Aorta (tissue), 5 donors: ENCODE measurements around the gene CYSRT1. TPM values are rescaled to one million over a fixed set of nuclear protein-coding genes. Genes with fewer than 3 reads are reported as not detected.

ENCODE experiments used
- ATAC-seq: fragments of 200-7000 bp; cut with Tn5 transposase; one replicate; pipeline ENCODE4 v1.9.1; 2022; ENCODE audit warnings: moderate library complexity; ENCODE audit not compliant: low FRiP score
- DNase-seq, 2 donors: peaks; one replicate each; pipeline ENCODE4 v3.0.0-alpha.2; 2020
- H3K27ac ChIP-seq, 2 donors: one replicate each; pipeline ENCODE4 v1.5.1; 2013; ENCODE audit warnings: low read length in 2 of 2, mild to moderate bottlenecking in 2 of 2, moderate library complexity in 2 of 2, control low read depth in 1 of 2, inconsistent platforms in 1 of 2, low read depth in 1 of 2
- H3K27me3 ChIP-seq, 2 donors: one replicate each; pipeline ENCODE4 v1.6.1; 2013; ENCODE audit warnings: control low read depth in 1 of 2, low read length in 1 of 2, mild to moderate bottlenecking in 1 of 2, moderate library complexity in 1 of 2; ENCODE audit not compliant: insufficient read depth in 2 of 2, control insufficient read depth in 1 of 2
- H3K36me3 ChIP-seq, 2 donors: one replicate each; pipeline ENCODE4 v1.6.1; 2013; ENCODE audit warnings: control low read depth in 1 of 2, low read length in 1 of 2, mild to moderate bottlenecking in 1 of 2; ENCODE audit not compliant: insufficient read depth in 2 of 2, control insufficient read depth in 1 of 2
- H3K4me1 ChIP-seq, 2 donors: one replicate each; pipeline ENCODE4 v1.6.1; 2013; ENCODE audit warnings: low read length in 2 of 2, control low read depth in 1 of 2, mild to moderate bottlenecking in 1 of 2, moderate library complexity in 1 of 2; ENCODE audit not compliant: insufficient read depth in 2 of 2, control insufficient read depth in 1 of 2
- H3K4me3 ChIP-seq, 2 donors: one replicate each; pipeline ENCODE4 v1.5.1; 2013; ENCODE audit warnings: low read length in 2 of 2, control low read depth in 1 of 2, mild to moderate bottlenecking in 1 of 2
- H3K9me3 ChIP-seq: one replicate; pipeline ENCODE4 v1.6.1; 2013; ENCODE audit warnings: mild to moderate bottlenecking, low read length; ENCODE audit not compliant: control insufficient read depth
- WGBS, 2 donors: extraction: QIAGEN DNeasy Blood & Tissue Kit; methylation state at CpG; one replicate each; pipeline ENCODE4 v1.1.7; 2013; 5-methylcytosine and 5-hydroxymethylcytosine counted together
- intact Hi-C, 2 donors: fragments of 100-400 bp; cut with DNase I; formaldehyde crosslinking; loops; one replicate each; pipeline versions ENCODE4 v1.14.2 to v1.15.0; 2022
- polyA plus RNA-seq, 2 donors: library from polyadenylated mRNA; stranded (reverse); fragments of 200-250 nt; gene quantifications; one replicate each; pipeline ENCODE4 v1.2.3, GENCODE V29; 2013
- total RNA-seq, 2 donors: library from RNA; stranded (reverse); fragmentation: NEBNext Ultra II Directional; extraction: Animal tissue kit (Norgen Biotek cat#: 25700); gene quantifications; one replicate each; pipeline ENCODE4 v1.2.1, GENCODE V29; 2021
- donor health status: healthy with polysubstance abuse.
- donor health status: Bipolar disorder and iron deficiency.
- donor health status: DM: no; HTN: no; CAD: no.
- donor health status: DM: no; HTN: no; CAD: no.
- donor health status: DM: yes; HTN: yes; CAD: no.

The CYSRT1 gene
- total and polyA plus RNA-seq, 4 donors, result 1.1 TPM; not detected in 3

GRCh38 chr9:137227054-137227852 lies 2.3 kb downstream of the CYSRT1 start, which contains the start of gene RNF224:
RNF224 (plus strand) TSS chr9:137227502; CDS start chr9:137228336, 834 bp downstream.
- no peak within 1 kb of the TSS for H3K4me3 ChIP-seq
- H3K36me3 ChIP-seq, result no peaks in the 10 kb centered on the region
- WGBS, 2 donors, result 28 to 31% methylated on average over 25 of the region's 25 CpGs
- no peaks in the 10 kb centered on the region for H3K4me1 ChIP-seq
- ATAC-seq (no peak), DNase-seq (peak; percentile 80 to 91)
- no peaks in the 10 kb centered on the region for H3K27me3 ChIP-seq
- no peak within 1 kb of the TSS for H3K27ac ChIP-seq
- intact Hi-C loops, result loop anchor here in 1 of 2 donors (5.0 kb wide), 1 partner anchor 105 kb away; no protein-coding TSS in a partner anchor
- no peaks in the 10 kb centered on the region for H3K9me3 ChIP-seq

- H3K4me1 ChIP-seq, result no peaks in the 10 kb centered on the region
- intact Hi-C loops, result loop anchor here (2.0 to 5.0 kb wide), 2 partner anchors 105 to 106 kb away; no protein-coding TSS in a partner anchor
- no peaks in the 10 kb centered on the region for H3K9me3 ChIP-seq
- no peak for ATAC-seq
- H3K4me3 ChIP-seq, result no peak overlapping the region
- H3K36me3 ChIP-seq, result no peaks in the 10 kb centered on the region
- no peak overlapping the region for H3K27ac ChIP-seq
- no peak for DNase-seq
- 42 to 51% methylated on average over 11 to 18 of the region's 18 CpGs for WGBS, 2 donors
- no peaks in the 10 kb centered on the region for H3K27me3 ChIP-seq
Observed at GRCh38 chr9:137227853-137228505, 3.0 kb downstream of the CYSRT1 start.

DNA sequence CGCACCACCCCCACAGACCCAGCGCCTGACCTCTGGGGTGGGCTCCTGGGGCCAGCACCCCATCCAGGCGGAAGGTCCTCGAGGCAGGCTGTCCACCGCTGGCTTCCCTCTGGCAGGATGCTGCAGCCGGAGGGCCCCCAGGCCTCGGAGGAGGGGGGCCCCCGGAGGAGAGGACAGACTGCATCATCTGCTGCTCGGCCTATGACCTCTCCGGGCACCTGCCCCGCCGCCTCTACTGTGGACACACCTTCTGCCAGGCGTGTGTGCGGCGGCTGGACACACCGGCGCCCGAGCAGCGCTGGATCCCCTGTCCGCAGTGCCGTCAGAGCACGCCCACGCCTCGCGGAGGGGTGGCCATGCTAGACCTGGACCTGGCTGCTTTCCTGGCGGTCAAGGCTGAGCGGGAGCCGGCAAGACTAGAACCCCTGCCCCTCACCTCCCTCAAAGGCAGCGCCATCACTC lies 3.6 kb downstream of the CYSRT1 start:
- ATAC-seq (no peak), DNase-seq (no peak)
- no peaks in the 10 kb centered on the region for H3K36me3 ChIP-seq
- 78 to 80% methylated on average over 24 to 29 of the region's 29 CpGs for WGBS, 2 donors
- no peaks in the 10 kb centered on the region for H3K9me3 ChIP-seq
- no peak overlapping the region for H3K4me3 ChIP-seq
- no peaks in the 10 kb centered on the region for H3K4me1 ChIP-seq
- intact Hi-C loops, result loop anchor here (2.0 to 5.0 kb wide), 2 partner anchors 106 kb away; no protein-coding TSS in a partner anchor
- H3K27me3 ChIP-seq, result no peaks in the 10 kb centered on the region
- H3K27ac ChIP-seq, result no peak overlapping the region

- ATAC-seq, result no peak
- H3K4me1 ChIP-seq, result no peaks in the 10 kb centered on the region
- WGBS, 2 donors, result 33 to 42% methylated on average over 27 of the region's 27 CpGs
- no peak overlapping the region for H3K27ac ChIP-seq
- no peaks in the 10 kb centered on the region for H3K36me3 ChIP-seq
- H3K9me3 ChIP-seq, result no peaks in the 10 kb centered on the region
- DNase-seq, result no peak
- intact Hi-C loops, result loop anchor here (2.0 to 5.0 kb wide), 2 partner anchors 106 to 107 kb away; no protein-coding TSS in a partner anchor
- no peaks in the 10 kb centered on the region for H3K27me3 ChIP-seq
- H3K4me3 ChIP-seq, result no peak overlapping the region
Observed at GRCh38 chr9:137228968-137229896, 4.3 kb downstream of the CYSRT1 start.

- H3K4me1 ChIP-seq, result no peaks in the 10 kb centered on the region
- WGBS, 2 donors, result 60 to 61% methylated on average over 28 to 31 of the region's 31 CpGs
- no peak overlapping the region for H3K4me3 ChIP-seq
- no peaks in the 10 kb centered on the region for H3K36me3 ChIP-seq
- no peaks in the 10 kb centered on the region for H3K9me3 ChIP-seq
- no peaks in the 10 kb centered on the region for H3K27me3 ChIP-seq
- no peak overlapping the region for H3K27ac ChIP-seq
- no peak for ATAC-seq
- intact Hi-C loops, result loop anchor here (2.0 to 5.0 kb wide), 2 partner anchors 107 to 108 kb away; no protein-coding TSS in a partner anchor
- DNase-seq, result no peak
Observed at GRCh38 chr9:137229903-137230704, 5.1 kb downstream of the CYSRT1 start.

- DNase-seq (no peak), ATAC-seq (no peak)
- Histone ChIP-seq H3K4me3 (no peak within 1 kb of the TSS), H3K27ac (no peak within 1 kb of the TSS), H3K27me3 (no peaks in the 10 kb centered on the region), H3K4me1 (no peaks in the 10 kb centered on the region), H3K9me3 (no peaks in the 10 kb centered on the region), H3K36me3 (no peaks in the 10 kb centered on the region)
- intact Hi-C loops, result no loop called here
- 70 to 78% methylated on average over 13 to 14 of the region's 14 CpGs for WGBS, 2 donors
Observed at GRCh38 chr9:137230705-137231371, 5.9 kb downstream of the CYSRT1 start, which contains the start of gene SLC34A3. SLC34A3 (plus strand) TSS chr9:137230901; CDS start chr9:137231703, 802 bp downstream.

DNA sequence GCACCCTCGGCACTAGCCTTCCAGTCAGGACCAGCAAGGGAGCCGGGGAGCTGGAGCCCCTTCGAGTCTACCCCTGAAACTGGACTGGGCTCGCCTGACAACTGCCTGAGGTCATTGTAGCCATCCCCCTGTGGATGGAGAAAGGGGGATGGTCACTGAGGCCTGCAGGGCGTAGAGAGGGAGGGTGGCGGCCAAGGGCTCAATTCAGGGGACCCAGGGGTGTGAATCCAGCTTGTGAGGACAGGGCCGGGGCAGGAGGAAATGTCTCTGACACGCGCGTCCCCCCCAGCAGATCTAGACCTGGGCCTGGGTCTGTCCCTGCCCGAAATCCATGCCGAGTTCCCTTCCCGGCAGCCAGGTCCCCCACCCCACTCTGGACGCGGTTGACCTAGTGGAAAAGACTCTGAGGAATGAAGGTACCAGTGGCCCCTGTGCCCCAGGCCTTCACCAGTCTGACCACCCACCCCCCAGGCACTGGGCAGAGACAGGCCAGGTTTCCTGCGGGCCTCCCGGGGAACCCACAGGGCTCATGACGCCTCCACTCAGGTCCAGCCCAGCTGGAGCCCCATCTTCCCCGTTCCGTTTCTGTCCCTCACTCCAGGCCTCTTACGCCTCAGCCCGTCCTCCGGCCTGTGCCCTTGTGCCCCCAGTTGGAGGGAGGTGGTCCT lies 6.5 kb downstream of the CYSRT1 start:
- H3K36me3 ChIP-seq, result no peaks in the 10 kb centered on the region
- DNase-seq (no peak), ATAC-seq (no peak)
- H3K4me3 ChIP-seq, result no peak overlapping the region
- intact Hi-C loops, result no loop called here
- no peaks in the 10 kb centered on the region for H3K27me3 ChIP-seq
- H3K4me1 ChIP-seq, result no peaks in the 10 kb centered on the region
- no peaks in the 10 kb centered on the region for H3K9me3 ChIP-seq
- 82 to 90% methylated on average over 19 to 23 of the region's 23 CpGs for WGBS, 2 donors
- no peak overlapping the region for H3K27ac ChIP-seq
